HEK293 (cell line): Measurements from ENCODE around the gene MED15.
A peak's percentile ranks its signal among the peaks of the same experiment; 100 is the strongest.

Source experiments
- CTCF ChIA-PET: fragments of 350-600 bp; formaldehyde crosslinking; extraction: SDS; loops from one replicate; lab custom pipeline; 2021; ENCODE audit warnings: antibody characterized with exemption; lab: Yijun Ruan, JAX
- POLR2A ChIA-PET: fragments of 300-600 bp; formaldehyde crosslinking; extraction: SDS; loops from one replicate; lab custom pipeline; 2020; ENCODE audit warnings: antibody characterized with exemption, inconsistent platforms; lab: Yijun Ruan, JAX
- H3K27ac ChIP-seq: fragments of 200-500 bp; sonication (Bioruptor generic); 2 replicates; pipeline ENCODE4 v1.5.1; 2014; ENCODE audit warnings: low read depth, low read length, control low read depth, inconsistent platforms; ENCODE audit errors: extremely low read depth
- H3K36me3 ChIP-seq, 2 experiments: fragments of 200-500 bp in 1 of 2; sonication (Bioruptor generic) in 1 of 2; 1 replicate in 1 of 2; 2 replicates in 1 of 2; pipeline ENCODE4 v1.5.1; 2014 to 2017; ENCODE audit warnings: inconsistent platforms in 2 of 2, low read length in 2 of 2; ENCODE audit not compliant: control insufficient read depth in 2 of 2, insufficient read depth in 1 of 2
- H3K4me1 ChIP-seq: fragments of 200-500 bp; sonication (Bioruptor generic); 2 replicates; pipeline ENCODE4 v1.5.1; 2014; ENCODE audit warnings: mild to moderate bottlenecking, low read length, inconsistent platforms; ENCODE audit not compliant: control insufficient read depth, insufficient read depth
- H3K4me3 ChIP-seq: 2 replicates; pipeline ENCODE4 v1.5.1; 2011; ENCODE audit warnings: low read depth, mild to moderate bottlenecking, control low read depth, low read length, moderate library complexity
- H3K9me3 ChIP-seq: fragments of 200-500 bp; sonication (Bioruptor generic); 2 replicates; pipeline ENCODE4 v1.5.1; 2014; ENCODE audit warnings: low read depth, low read length, inconsistent platforms; ENCODE audit not compliant: control insufficient read depth, insufficient read depth
- ELK4 ChIP-seq: IDR thresholded peaks from 2 replicates; pipeline ENCODE4 v1.6.1; 2011; ENCODE audit warnings: mild to moderate bottlenecking, low read depth, low read length, borderline replicate concordance
- FEZF1 ChIP-seq: fragments of 450-650 bp; formaldehyde crosslinking; IDR thresholded peaks from 2 replicates; pipeline ENCODE4 v1.5.1; 2016; ENCODE audit warnings: missing biosample characterization, missing genetic modification characterization
- MEIS1 ChIP-seq: sonication (generic); formaldehyde crosslinking; IDR thresholded peaks from 2 replicates; pipeline ENCODE4 v1.8.1; 2022; ENCODE audit warnings: missing genetic modification reagents, mild to moderate bottlenecking, borderline replicate concordance
- MYNN ChIP-seq: fragments of 450-650 bp; formaldehyde crosslinking; IDR thresholded peaks from 2 replicates; pipeline ENCODE4 v1.5.1; 2016; ENCODE audit warnings: missing biosample characterization, missing genetic modification characterization, borderline replicate concordance
- PRDM10 ChIP-seq: fragments of 450-650 bp; formaldehyde crosslinking; IDR thresholded peaks from 2 replicates; pipeline ENCODE4 v1.5.1; 2016; ENCODE audit warnings: missing biosample characterization, missing genetic modification characterization
- SETDB1 ChIP-seq: IDR thresholded peaks from one replicate; pipeline ENCODE4 v1.6.1; 2017; ENCODE audit warnings: mild to moderate bottlenecking, low read length, moderate library complexity, mixed read lengths; ENCODE audit not compliant: insufficient read length
- SP3 ChIP-seq: fragments of 450-650 bp; formaldehyde crosslinking; IDR thresholded peaks from 2 replicates; pipeline ENCODE4 v1.5.1; 2016; ENCODE audit warnings: missing biosample characterization, missing genetic modification characterization
- ZBTB8A ChIP-seq: fragments of 450-650 bp; formaldehyde crosslinking; IDR thresholded peaks from 2 replicates; pipeline ENCODE4 v1.5.1; 2016; ENCODE audit warnings: missing biosample characterization, missing genetic modification characterization
- ZFP3 ChIP-seq: fragments of 450-650 bp; formaldehyde crosslinking; IDR thresholded peaks from 2 replicates; pipeline ENCODE4 v1.5.1; 2016; ENCODE audit warnings: low read depth, missing biosample characterization, missing genetic modification characterization
- ZIC2 ChIP-seq: fragments of 450-650 bp; formaldehyde crosslinking; IDR thresholded peaks from 2 replicates; pipeline ENCODE4 v1.5.1; 2016; ENCODE audit warnings: missing biosample characterization, missing genetic modification characterization
- ZNF146 ChIP-seq: fragments of 450-650 bp; formaldehyde crosslinking; IDR thresholded peaks from 2 replicates; pipeline ENCODE4 v1.5.1; 2016; ENCODE audit warnings: missing biosample characterization, missing genetic modification characterization
- ZNF157 ChIP-seq: fragments of 450-650 bp; formaldehyde crosslinking; IDR thresholded peaks from 2 replicates; pipeline ENCODE4 v1.5.1; 2016; ENCODE audit warnings: missing biosample characterization, missing genetic modification characterization
- ZNF175 ChIP-seq: fragments of 450-650 bp; formaldehyde crosslinking; IDR thresholded peaks from 2 replicates; pipeline ENCODE4 v1.5.1; 2016; ENCODE audit warnings: missing biosample characterization, missing genetic modification characterization
- ZNF18 ChIP-seq: fragments of 450-650 bp; formaldehyde crosslinking; IDR thresholded peaks from 2 replicates; pipeline ENCODE4 v1.5.1; 2016; ENCODE audit warnings: missing biosample characterization, missing genetic modification characterization
- ZNF2 ChIP-seq: fragments of 450-650 bp; formaldehyde crosslinking; IDR thresholded peaks from 2 replicates; pipeline ENCODE4 v1.5.1; 2016; ENCODE audit warnings: missing biosample characterization, missing genetic modification characterization
- ZNF23 ChIP-seq: fragments of 450-650 bp; formaldehyde crosslinking; IDR thresholded peaks from 2 replicates; pipeline ENCODE4 v1.5.1; 2016; ENCODE audit warnings: missing biosample characterization, missing genetic modification characterization, borderline replicate concordance
- ZNF549 ChIP-seq: fragments of 450-650 bp; IDR thresholded peaks from 2 replicates; pipeline ENCODE4 v1.5.1; 2018; ENCODE audit warnings: missing biosample characterization, missing genetic modification characterization, mild to moderate bottlenecking, inconsistent platforms, moderate library complexity
- ZNF561 ChIP-seq: fragments of 450-650 bp; IDR thresholded peaks from 2 replicates; pipeline ENCODE4 v1.5.1; 2018; ENCODE audit warnings: missing biosample characterization, missing genetic modification characterization, borderline replicate concordance
- ZNF600 ChIP-seq: fragments of 450-650 bp; formaldehyde crosslinking; IDR thresholded peaks from 2 replicates; pipeline ENCODE4 v1.5.1; 2016; ENCODE audit warnings: missing biosample characterization, missing genetic modification characterization
- ZNF610 ChIP-seq: fragments of 450-650 bp; formaldehyde crosslinking; IDR thresholded peaks from 2 replicates; pipeline ENCODE4 v1.5.1; 2016; ENCODE audit warnings: missing biosample characterization, missing genetic modification characterization, borderline replicate concordance
- ZNF701 ChIP-seq: fragments of 450-650 bp; formaldehyde crosslinking; IDR thresholded peaks from 2 replicates; pipeline ENCODE4 v1.5.1; 2016; ENCODE audit warnings: missing biosample characterization, missing genetic modification characterization
- ZNF707 ChIP-seq: fragments of 450-650 bp; formaldehyde crosslinking; IDR thresholded peaks from 2 replicates; pipeline ENCODE4 v1.5.1; 2016; ENCODE audit warnings: missing biosample characterization, missing genetic modification characterization
- ZNF76 ChIP-seq: fragments of 450-650 bp; formaldehyde crosslinking; IDR thresholded peaks from 2 replicates; pipeline ENCODE4; 2016; ENCODE audit warnings: low read depth, missing biosample characterization, missing genetic modification characterization, borderline replicate concordance
- ZSCAN16 ChIP-seq: fragments of 450-650 bp; formaldehyde crosslinking; IDR thresholded peaks from 2 replicates; pipeline ENCODE4 v1.5.1; 2016; ENCODE audit warnings: missing biosample characterization, missing genetic modification characterization
- ZSCAN5A ChIP-seq: fragments of 450-650 bp; formaldehyde crosslinking; IDR thresholded peaks from 2 replicates; pipeline ENCODE4 v1.5.1; 2016; ENCODE audit warnings: missing biosample characterization, missing genetic modification characterization

MED15 gene

DNA sequence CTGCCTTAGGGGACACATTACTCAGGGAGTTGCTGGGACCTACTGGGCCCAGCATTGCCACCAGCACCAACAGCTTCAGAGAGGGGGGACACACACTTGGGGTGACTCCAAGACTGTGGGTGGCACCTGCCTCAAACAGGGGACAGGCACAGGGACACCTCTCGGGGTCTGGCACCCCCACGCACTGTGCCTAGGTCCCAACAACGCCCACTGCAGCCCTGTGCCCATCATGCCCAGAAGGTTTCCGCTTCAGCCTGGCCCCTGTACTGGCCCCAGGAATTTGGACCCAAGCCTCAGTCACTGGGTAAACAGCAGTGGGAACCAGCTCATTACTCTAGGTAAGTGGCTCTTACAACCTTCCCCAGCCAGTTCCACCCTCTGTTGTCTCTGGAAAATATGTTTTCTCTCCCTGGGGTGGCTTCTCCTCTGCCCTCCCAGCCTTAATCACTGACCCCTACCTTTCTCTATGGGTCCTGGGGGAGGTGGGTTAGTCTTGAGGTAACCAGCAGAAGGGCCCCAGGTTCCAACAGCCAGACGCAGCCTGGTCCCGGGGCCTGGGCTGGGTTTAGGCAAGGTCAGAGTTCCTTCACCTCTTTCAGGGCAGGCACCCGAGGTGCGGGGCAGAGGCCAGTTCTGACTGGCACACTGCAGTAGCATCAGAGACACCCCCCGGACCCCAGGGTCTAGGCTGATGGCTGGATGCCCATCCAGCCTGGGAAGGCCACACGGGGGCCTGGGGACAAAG, 123.6 kb downstream of the MED15 start:
- H3K4me1 ChIP-seq, result no peaks in the 10 kb centered on the region
- no peak for TF ChIP-seq ZNF600 (tag by site-specific recombination)
- no peak for TF ChIP-seq ZNF175 (tag by site-specific recombination)
- TF ChIP-seq PRDM10, result peak; percentile 42; the same call in 1 of the 2 replicates
- no peak for TF ChIP-seq MYNN (tag by site-specific recombination)
- no peak overlapping the region for H3K27ac ChIP-seq
- no peaks in the 10 kb centered on the region for H3K36me3 ChIP-seq
- ChIA-PET CTCF (interaction anchor here (0.6 to 1.6 kb wide), 3 partner anchors 8 to 21 kb away, joined by 3 to 6 read pairs (median 3); no protein-coding TSS in a partner anchor), POLR2A (no interaction called here)
- H3K9me3 ChIP-seq, result no peaks in the 10 kb centered on the region
- no peak overlapping the region for H3K4me3 ChIP-seq

DNA sequence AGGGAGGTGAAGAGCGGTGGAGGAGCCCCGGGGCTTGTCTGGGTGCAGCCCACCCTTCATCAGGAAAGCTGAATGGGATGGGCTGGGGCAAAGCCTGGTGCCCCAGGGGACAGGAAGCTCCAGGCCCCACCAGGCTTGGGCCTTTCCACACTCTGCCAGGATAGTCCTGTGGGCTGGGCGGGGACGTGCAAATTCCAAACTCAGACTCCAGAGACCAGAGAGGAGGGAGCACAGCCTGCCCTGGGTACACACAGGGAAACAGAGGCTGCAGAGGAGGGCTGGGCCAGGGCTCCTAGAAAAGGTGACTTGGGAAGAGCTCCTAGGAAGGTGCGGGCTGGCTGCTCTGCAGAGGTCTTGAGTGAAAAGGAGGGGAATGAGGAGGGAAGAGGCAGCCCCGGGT, 124.7 kb downstream of the MED15 start:
- CTCF ChIA-PET, result interaction anchor here (0.7 to 0.8 kb wide), 2 partner anchors 26 to 69 kb away, joined by 3 read pairs; no protein-coding TSS in a partner anchor
- Histone ChIP-seq H3K4me3 (no peak overlapping the region), H3K36me3 (no peaks in the 10 kb centered on the region), H3K9me3 (no peaks in the 10 kb centered on the region), H3K27ac (no peak overlapping the region), H3K4me1 (no peaks in the 10 kb centered on the region)
- TF ChIP-seq ZIC2 (no peak), ZNF76 (tag by site-specific recombination) (no peak), MEIS1 (CRISPR knock-in tag) (no peak), ZBTB8A (tag by site-specific recombination) (no peak), ZNF610 (tag by site-specific recombination) (no peak), ZNF146 (no peak), ZNF707 (tag by site-specific recombination) (no peak), ZNF23 (no peak), ZNF18 (tag by site-specific recombination) (no peak), ZNF2 (tag by site-specific recombination) (no peak), ZNF549 (tag by site-specific recombination) (no peak), SP3 (tag by site-specific recombination) (no peak), FEZF1 (tag by site-specific recombination) (no peak)
- POLR2A ChIA-PET, result no interaction called here

GRCh38 chr22:20632518-20632917, 125.1 kb downstream of the MED15 start:
- no peaks in the 10 kb centered on the region for H3K9me3 ChIP-seq
- no peaks in the 10 kb centered on the region for H3K36me3 ChIP-seq
- ChIA-PET POLR2A (no interaction called here), CTCF (interaction anchor here (0.6 kb wide), 1 partner anchor 86 kb away, joined by 3 read pairs; no protein-coding TSS in a partner anchor)
- H3K27ac ChIP-seq, result no peak overlapping the region
- no peaks in the 10 kb centered on the region for H3K4me1 ChIP-seq
- H3K4me3 ChIP-seq, result no peak overlapping the region
- TF ChIP-seq ZSCAN16 (no peak), ZFP3 (tag by site-specific recombination) (no peak), ELK4 (no peak), ZNF23 (no peak), ZNF701 (tag by site-specific recombination) (no peak), ZNF561 (tag by site-specific recombination) (no peak), ZSCAN5A (no peak), SETDB1 (no peak), ZNF157 (tag by site-specific recombination) (no peak)
